Measurements from ENCODE around the gene WDR18. TPM values are rescaled to one million over a fixed set of nuclear protein-coding genes. Genes with fewer than 3 reads are reported as not detected.

The WDR18 gene
- polyA plus RNA-seq, 1 donor from 2014 or later: 64.9 TPM

DNA sequence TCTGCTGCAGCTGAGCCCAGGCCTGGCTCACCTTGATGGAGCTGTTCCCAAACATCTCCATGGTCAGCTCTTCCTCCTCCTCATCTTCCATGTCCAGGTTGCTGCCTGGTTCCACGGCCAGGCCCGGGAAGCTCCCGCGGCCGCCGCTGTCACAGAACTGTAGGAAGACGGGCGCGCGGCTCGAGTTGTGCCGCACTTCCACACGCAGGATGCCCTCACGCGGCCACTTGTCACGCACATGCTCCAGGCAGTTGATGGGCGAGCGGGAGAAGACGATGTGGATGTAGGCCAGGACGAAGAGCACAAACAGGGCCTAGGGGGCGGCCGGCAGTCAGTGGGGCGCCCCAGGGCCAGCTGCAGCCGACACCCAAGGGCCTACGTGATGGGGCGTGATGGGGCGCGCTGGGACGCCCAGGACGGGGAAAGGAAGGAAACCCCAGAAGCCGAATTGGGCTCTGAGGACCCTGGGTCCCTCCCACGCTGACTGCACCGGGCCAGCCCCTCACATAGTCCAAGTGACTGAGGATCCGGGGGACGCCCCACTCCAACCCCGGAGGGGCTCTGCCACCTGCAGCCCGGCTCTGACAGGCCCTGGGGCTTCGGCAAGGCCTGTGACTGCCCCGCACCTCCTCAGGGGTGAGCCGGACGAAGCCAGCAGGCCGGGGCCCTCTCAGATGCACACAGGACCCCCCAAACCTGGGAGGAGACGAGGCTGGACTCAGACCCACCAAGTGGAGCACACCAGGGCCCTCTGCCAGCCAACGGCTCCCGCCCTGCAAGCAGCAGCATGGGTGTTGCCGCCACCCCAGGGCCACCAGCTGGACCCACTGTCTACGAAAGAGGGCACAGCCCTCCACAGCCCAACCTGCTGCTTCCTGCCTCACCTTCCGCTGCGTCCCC lies 30.3 kb downstream of the WDR18 start:
- Histone ChIP-seq H3K36me3 (ENCODE audit: insufficient read depth, low read length) (no peaks in the 10 kb centered on the region), H3K9me2 (ENCODE audit: insufficient read depth, low read length) (no peaks in the 10 kb centered on the region), H3K9me3 (ENCODE audit: low read length) (no peaks in the 10 kb centered on the region), H3F3A (ENCODE audit: insufficient read depth, low read length, poor library complexity, severe bottlenecking) (no peaks in the 10 kb centered on the region), H2AFZ (ENCODE audit: low read depth, low read length) (no peak overlapping the region), H4K20me1 (ENCODE audit: insufficient read depth) (peaks cover 12% of the 10 kb centered on the region), H3K27me3 (ENCODE audit: insufficient read depth, low read depth, low read length) (no peaks in the 10 kb centered on the region), H3K27ac (ENCODE audit: low read length) (no peak overlapping the region), H3K4me2 (ENCODE audit: low read length) (no peak overlapping the region), H3K9ac (ENCODE audit: low read length) (no peak overlapping the region), H3K4me3 (ENCODE audit: low read length) (no peak overlapping the region), H3K79me2 (replicated peaks; ENCODE audit: insufficient read depth, low read length) (peaks cover 28% of the 10 kb centered on the region)
- TF ChIP-seq MXI1 (conservative IDR thresholded peaks at IDR 0.05; ENCODE audit: poor library complexity, severe bottlenecking): no peak
- TF ChIP-seq EP300 (conservative IDR thresholded peaks at IDR 0.05; ENCODE audit: poor library complexity, severe bottlenecking): no peak

DNA sequence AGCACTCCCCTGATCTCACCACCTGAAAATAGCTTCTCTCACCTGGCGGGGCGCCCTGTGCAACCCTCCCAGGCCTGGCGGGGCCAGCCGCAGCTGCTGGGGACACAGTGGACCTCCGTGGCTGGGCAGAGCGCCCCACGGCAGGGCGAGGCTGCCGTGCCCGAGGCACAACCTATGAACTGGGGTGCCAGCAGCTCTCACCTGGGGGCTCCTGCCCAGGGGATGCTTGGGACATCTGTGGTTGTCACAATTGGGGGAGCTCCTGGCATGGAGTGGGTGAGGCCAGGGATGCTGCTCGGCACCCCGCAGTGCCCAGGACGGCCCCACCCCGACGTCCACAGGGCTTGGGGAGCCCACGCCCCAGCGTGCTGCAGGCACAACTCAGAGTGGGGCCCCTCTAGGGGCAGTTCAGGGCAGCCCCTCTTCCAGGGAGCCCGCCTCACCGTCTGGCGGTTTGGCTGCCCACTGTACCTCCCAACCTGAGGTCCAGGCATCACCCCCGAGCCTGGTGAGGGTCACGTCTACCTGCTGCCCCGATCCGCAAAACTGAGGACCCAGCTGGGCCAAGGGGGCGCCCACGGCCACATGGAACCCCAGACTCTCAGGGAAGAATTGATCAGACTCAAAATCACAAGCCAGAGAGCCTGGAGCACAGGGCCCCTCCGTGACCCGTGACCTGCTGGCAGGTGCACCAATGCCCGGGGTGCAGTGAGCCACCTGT lies 31.1 kb downstream of the WDR18 start:
- Histone ChIP-seq H3F3A (ENCODE audit: insufficient read depth, low read length, poor library complexity, severe bottlenecking) (no peaks in the 10 kb centered on the region), H3K4me3 (ENCODE audit: low read length) (no peak overlapping the region), H3K9me2 (ENCODE audit: insufficient read depth, low read length) (no peaks in the 10 kb centered on the region), H3K9ac (ENCODE audit: low read length) (no peak overlapping the region), H3K36me3 (ENCODE audit: insufficient read depth, low read length) (no peaks in the 10 kb centered on the region), H3K27ac (ENCODE audit: low read length) (no peak overlapping the region), H3K4me2 (ENCODE audit: low read length) (no peak overlapping the region), H3K79me2 (replicated peaks; ENCODE audit: insufficient read depth, low read length) (peaks cover 37% of the 10 kb centered on the region), H3K27me3 (ENCODE audit: insufficient read depth, low read depth, low read length) (no peaks in the 10 kb centered on the region), H3K9me3 (ENCODE audit: low read length) (no peaks in the 10 kb centered on the region), H2AFZ (ENCODE audit: low read depth, low read length) (no peak overlapping the region), H4K20me1 (ENCODE audit: insufficient read depth) (peaks cover 12% of the 10 kb centered on the region)
- no peak for TF ChIP-seq MXI1 (conservative IDR thresholded peaks at IDR 0.05; ENCODE audit: poor library complexity, severe bottlenecking)
- no peak for TF ChIP-seq EZH2 (IDR thresholded peaks at IDR 0.05; ENCODE audit: borderline replicate concordance, insufficient read depth, low read length, poor library complexity, severe bottlenecking)
- TF ChIP-seq, protein P1, sequence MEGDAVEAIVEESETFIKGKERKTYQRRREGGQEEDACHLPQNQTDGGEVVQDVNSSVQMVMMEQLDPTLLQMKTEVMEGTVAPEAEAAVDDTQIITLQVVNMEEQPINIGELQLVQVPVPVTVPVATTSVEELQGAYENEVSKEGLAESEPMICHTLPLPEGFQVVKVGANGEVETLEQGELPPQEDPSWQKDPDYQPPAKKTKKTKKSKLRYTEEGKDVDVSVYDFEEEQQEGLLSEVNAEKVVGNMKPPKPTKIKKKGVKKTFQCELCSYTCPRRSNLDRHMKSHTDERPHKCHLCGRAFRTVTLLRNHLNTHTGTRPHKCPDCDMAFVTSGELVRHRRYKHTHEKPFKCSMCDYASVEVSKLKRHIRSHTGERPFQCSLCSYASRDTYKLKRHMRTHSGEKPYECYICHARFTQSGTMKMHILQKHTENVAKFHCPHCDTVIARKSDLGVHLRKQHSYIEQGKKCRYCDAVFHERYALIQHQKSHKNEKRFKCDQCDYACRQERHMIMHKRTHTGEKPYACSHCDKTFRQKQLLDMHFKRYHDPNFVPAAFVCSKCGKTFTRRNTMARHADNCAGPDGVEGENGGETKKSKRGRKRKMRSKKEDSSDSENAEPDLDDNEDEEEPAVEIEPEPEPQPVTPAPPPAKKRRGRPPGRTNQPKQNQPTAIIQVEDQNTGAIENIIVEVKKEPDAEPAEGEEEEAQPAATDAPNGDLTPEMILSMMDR (IDR thresholded peaks at IDR 0.05; ENCODE audit: poor library complexity, severe bottlenecking): no peak
- no peak for TF ChIP-seq RAD21 (conservative IDR thresholded peaks at IDR 0.05)
- TF ChIP-seq TAF1 (IDR thresholded peaks at IDR 0.05; ENCODE audit: low read depth): no peak
- TF ChIP-seq EP300 (conservative IDR thresholded peaks at IDR 0.05; ENCODE audit: poor library complexity, severe bottlenecking): no peak
- no peak for TF ChIP-seq POLR2AphosphoS5 (IDR thresholded peaks at IDR 0.05)
- TF ChIP-seq, protein P2, sequence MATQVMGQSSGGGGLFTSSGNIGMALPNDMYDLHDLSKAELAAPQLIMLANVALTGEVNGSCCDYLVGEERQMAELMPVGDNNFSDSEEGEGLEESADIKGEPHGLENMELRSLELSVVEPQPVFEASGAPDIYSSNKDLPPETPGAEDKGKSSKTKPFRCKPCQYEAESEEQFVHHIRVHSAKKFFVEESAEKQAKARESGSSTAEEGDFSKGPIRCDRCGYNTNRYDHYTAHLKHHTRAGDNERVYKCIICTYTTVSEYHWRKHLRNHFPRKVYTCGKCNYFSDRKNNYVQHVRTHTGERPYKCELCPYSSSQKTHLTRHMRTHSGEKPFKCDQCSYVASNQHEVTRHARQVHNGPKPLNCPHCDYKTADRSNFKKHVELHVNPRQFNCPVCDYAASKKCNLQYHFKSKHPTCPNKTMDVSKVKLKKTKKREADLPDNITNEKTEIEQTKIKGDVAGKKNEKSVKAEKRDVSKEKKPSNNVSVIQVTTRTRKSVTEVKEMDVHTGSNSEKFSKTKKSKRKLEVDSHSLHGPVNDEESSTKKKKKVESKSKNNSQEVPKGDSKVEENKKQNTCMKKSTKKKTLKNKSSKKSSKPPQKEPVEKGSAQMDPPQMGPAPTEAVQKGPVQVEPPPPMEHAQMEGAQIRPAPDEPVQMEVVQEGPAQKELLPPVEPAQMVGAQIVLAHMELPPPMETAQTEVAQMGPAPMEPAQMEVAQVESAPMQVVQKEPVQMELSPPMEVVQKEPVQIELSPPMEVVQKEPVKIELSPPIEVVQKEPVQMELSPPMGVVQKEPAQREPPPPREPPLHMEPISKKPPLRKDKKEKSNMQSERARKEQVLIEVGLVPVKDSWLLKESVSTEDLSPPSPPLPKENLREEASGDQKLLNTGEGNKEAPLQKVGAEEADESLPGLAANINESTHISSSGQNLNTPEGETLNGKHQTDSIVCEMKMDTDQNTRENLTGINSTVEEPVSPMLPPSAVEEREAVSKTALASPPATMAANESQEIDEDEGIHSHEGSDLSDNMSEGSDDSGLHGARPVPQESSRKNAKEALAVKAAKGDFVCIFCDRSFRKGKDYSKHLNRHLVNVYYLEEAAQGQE (IDR thresholded peaks at IDR 0.05; ENCODE audit: borderline replicate concordance): no peak
- TF ChIP-seq SMC3 (conservative IDR thresholded peaks at IDR 0.05; ENCODE audit: poor library complexity): no peak
